ENCODE measurements around the gene PEX13. TPM values are rescaled to one million over a fixed set of nuclear protein-coding genes. Genes with fewer than 3 reads are reported as not detected.

PEX13 gene
- total RNA-seq, 1 experiment from 2014 or later = 26.3 TPM

DNA sequence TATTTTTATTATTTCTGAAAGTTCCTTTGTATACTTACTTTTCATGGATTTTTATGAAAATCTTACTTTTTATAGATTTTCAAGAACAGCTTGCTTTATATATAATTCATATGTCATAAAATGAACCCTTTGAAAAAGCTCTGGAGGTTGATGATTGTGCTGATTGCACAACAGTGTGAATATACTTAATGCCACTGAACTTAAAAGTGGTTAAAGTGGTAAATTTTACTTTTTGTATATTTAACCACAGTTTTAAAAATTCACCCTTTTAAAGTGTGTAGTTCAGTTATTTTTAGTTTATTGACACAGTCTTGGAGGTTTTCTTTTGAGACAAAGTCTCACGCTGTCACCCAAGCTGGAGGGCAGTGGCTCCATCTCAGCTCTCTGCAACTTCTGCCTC lies 56.6 kb downstream of the PEX13 start:
- no peak for DNase-seq
- Histone ChIP-seq H3K4me3 (ENCODE audit: insufficient read depth, low read depth, low read length) (no peak overlapping the region), H3K27me3 (ENCODE audit: control insufficient read depth, insufficient read depth, low read length) (no peaks in the 10 kb centered on the region), H3K36me3 (replicated peaks; ENCODE audit: control insufficient read depth, insufficient read depth, low read length) (peaks cover 3% of the 10 kb centered on the region)

DNA sequence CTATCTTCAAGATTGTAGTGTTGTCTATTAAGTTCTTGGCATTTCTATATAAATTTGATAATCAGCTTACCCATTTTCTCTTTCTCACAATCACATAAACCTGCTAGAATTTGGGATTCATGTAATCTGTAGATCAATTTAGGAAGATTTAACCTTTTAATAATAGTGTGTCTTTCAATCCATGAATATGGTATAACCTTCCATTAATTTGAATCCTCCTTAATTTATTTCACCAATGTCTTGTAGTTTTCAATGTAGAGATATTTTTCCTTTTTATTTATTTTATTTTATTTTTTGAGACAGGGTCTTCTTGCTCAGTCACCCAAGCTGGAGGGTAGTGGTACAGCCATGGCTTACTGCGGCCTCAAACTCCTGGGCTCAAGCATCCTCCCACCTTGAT lies 68.4 kb downstream of the PEX13 start:
- no peaks in the 10 kb centered on the region for H3K27me3 ChIP-seq (ENCODE audit: control insufficient read depth, insufficient read depth, low read length)

DNA sequence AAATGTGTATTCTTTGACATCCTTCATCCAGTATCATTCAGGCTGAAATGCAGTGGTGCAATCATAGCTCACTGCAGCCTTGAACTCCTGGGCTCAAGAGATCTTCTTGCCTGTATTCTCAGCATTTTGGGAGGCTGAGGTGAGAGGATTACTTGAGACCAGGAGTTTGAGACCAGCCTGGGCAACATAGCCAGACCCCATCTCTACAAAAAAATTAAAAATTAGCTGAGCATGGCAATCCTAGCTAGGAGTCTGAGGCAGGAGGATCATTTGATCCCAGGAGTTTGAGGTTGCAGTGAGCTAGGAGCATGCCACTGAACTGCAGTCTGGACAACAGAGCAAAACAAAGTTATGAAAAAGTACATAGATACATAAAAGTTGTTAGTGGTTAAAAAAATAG lies 72.3 kb downstream of the PEX13 start:
- no peak for DNase-seq
- no peak overlapping the region for H3K4me3 ChIP-seq (ENCODE audit: insufficient read depth, low read depth, low read length)
- peaks cover 1% of the 10 kb centered on the region for H3K36me3 ChIP-seq (replicated peaks; ENCODE audit: control insufficient read depth, insufficient read depth, low read length)
- H3K27me3 ChIP-seq (ENCODE audit: control insufficient read depth, insufficient read depth, low read length) = no peaks in the 10 kb centered on the region

More for the DNA sequence above, 68.4 kb downstream of the PEX13 start:
- DNase-seq = no peak
- H3K4me3 ChIP-seq (ENCODE audit: insufficient read depth, low read depth, low read length) = no peak overlapping the region
- peaks cover 1% of the 10 kb centered on the region for H3K36me3 ChIP-seq (replicated peaks; ENCODE audit: control insufficient read depth, insufficient read depth, low read length)

DNA sequence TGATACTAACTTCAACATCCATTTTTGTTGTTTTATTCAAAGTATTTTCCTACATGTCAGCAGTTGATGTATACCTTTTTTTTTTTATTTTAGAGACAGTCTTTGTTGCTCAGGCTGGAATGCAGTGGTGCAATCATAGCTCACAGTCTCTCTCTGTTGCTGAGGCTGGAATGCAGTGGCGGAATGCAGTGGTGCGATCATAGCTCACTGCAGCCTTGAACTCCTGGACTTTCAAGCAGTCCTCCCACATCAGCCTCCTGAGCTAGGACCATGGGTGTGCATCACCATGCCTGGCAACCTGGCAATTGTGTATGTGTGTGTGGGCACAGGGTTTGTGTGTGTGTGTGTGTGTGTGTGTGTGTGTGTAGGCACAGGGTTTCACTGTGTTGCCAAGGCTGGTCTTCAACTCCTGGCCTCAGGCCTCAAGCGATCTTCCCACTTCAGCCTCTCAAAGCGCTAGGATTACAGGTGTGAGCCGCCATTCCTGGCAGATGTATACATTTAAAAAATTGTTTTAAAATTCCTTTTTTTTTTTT lies 72.9 kb downstream of the PEX13 start:
- Histone ChIP-seq H3K4me3 (ENCODE audit: insufficient read depth, low read depth, low read length) (no peak overlapping the region), H3K36me3 (replicated peaks; ENCODE audit: control insufficient read depth, insufficient read depth, low read length) (peaks cover 1% of the 10 kb centered on the region), H3K27me3 (ENCODE audit: control insufficient read depth, insufficient read depth, low read length) (no peaks in the 10 kb centered on the region)
- DNase-seq = no peak

DNA sequence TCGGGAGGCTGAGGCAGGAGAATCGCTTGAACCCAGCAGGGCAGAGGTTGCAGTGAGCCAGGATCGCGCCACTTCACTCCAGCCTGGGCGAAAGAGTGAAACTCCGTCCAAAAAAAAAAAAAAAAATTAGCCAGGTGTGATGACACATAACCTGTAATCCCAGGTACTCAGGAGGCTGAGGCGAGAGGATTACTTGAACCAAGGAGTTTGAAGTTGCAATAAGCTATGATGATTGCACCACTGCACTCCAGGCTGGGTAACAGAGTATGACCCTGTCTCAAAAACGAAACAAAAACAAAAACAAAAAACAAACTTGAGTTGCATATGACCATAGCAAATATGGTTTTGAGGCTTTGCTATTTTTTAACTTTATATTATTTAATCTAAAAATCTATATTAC lies 74.0 kb downstream of the PEX13 start:
- Histone ChIP-seq H3K27me3 (ENCODE audit: control insufficient read depth, insufficient read depth, low read length) (no peaks in the 10 kb centered on the region), H3K36me3 (replicated peaks; ENCODE audit: control insufficient read depth, insufficient read depth, low read length) (peaks cover 1% of the 10 kb centered on the region), H3K4me3 (ENCODE audit: insufficient read depth, low read depth, low read length) (no peak overlapping the region)
- no peak for DNase-seq

DNA sequence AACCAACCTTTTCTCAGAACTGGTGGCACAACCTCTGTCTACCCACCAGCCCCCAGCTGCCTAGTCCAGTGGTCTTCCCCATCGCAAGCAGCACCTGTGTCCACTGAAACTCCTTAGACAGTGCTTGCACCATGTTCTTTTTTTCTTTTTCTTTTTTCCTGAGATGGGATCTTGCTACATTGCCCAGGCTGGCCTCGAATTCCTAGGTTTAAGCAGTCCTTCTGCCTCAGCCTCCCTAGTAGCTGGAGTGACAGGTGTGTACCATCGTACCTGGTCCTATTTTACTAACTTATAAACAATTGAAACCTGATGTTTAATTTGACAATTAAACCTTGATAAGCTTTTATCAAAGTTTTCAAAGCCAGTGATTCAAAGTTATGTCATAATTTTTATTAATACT lies 78.9 kb downstream of the PEX13 start:
- Histone ChIP-seq H3K27me3 (ENCODE audit: control insufficient read depth, insufficient read depth, low read length) (no peaks in the 10 kb centered on the region), H3K4me3 (ENCODE audit: insufficient read depth, low read depth, low read length) (no peak overlapping the region), H3K36me3 (replicated peaks; ENCODE audit: control insufficient read depth, insufficient read depth, low read length) (no peaks in the 10 kb centered on the region)
- DNase-seq = no peak

DNA sequence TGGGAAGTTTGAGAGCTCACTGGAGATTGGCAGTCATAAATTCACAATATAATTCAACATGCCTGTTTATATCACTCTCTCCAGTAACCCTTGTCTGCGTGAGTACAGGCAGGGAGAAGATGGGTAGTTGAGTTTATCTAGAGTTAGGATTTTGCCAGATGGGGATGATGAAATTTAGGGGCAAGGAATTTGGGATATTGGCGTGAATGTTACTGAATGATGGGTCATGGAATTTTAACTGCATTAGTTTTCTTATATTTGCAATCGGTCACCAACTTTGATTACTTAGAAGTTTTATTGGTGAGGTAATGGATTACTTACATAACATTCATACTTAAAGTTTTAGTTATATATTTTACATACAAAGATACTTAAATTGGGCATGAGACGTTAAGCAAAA lies 83.3 kb downstream of the PEX13 start:
- no peak overlapping the region for H3K4me3 ChIP-seq (ENCODE audit: insufficient read depth, low read depth, low read length)
- no peaks in the 10 kb centered on the region for H3K36me3 ChIP-seq (replicated peaks; ENCODE audit: control insufficient read depth, insufficient read depth, low read length)
- no peaks in the 10 kb centered on the region for H3K27me3 ChIP-seq (ENCODE audit: control insufficient read depth, insufficient read depth, low read length)
- DNase-seq = no peak

Other genes starting within 250 kb of the PEX13 start
- gene REL, start 136.1 kb upstream of the PEX13 start, total RNA-seq (2014; rRNA removed; shearing (Covaris generic)) = 3.5 and 4.5 TPM in 2 replicates
- 3.4 and 5.8 TPM in 2 replicates for gene PUS10, start 535 bp downstream of the PEX13 start, total RNA-seq (2014; rRNA removed; shearing (Covaris generic))
- 7.3 and 7.5 TPM in 2 replicates for gene SANBR, start 48.2 kb downstream of the PEX13 start, total RNA-seq (2014; rRNA removed; shearing (Covaris generic))
- 6.5 and 8.6 TPM in 2 replicates for gene C2orf74, start 144.5 kb downstream of the PEX13 start, total RNA-seq (2014; rRNA removed; shearing (Covaris generic))